ENCODE measurements around the gene KRT24. TPM values are rescaled to one million over a fixed set of nuclear protein-coding genes. Genes with fewer than 3 reads are reported as not detected.

Gene KRT24
- total and polyA plus RNA-seq, 4 donors, result not detected

- no peak for DNase-seq (ENCODE audit: low spot score)
- H3K27me3 ChIP-seq (ENCODE audit: control insufficient read depth in 4 of 4, insufficient read depth in 4 of 4, low read length in 3 of 4), result no peaks in the 10 kb centered on the region
- peaks cover 0 to 29% (median 20%) of the 10 kb centered on the region in 4 donors for H3K4me1 ChIP-seq (ENCODE audit: control insufficient read depth in 4 of 4, insufficient read depth in 4 of 4, low read length in 3 of 4)
- H3K9me3 ChIP-seq (ENCODE audit: control insufficient read depth in 4 of 4, low read length in 3 of 4), result no peaks in the 10 kb centered on the region
- H3K9ac ChIP-seq (ENCODE audit: low read depth in 1 of 2, low read length in 2 of 2), result no peak overlapping the region
- no peak overlapping the region for H3K27ac ChIP-seq (ENCODE audit: low read depth in 1 of 2, low read length in 2 of 2)
- H3K4me3 ChIP-seq (ENCODE audit: low read depth in 1 of 3, low read length in 3 of 3), result no peak overlapping the region
- TF ChIP-seq HNF4A (conservative IDR thresholded peaks at IDR 0.05), result peak; percentile 24 to 42
- peak in 1 of 2 donors; percentile 16 for TF ChIP-seq RAD21 (IDR thresholded peaks at IDR 0.05)
- TF ChIP-seq CTCF (IDR thresholded peaks at IDR 0.05; ENCODE audit: low read depth, low read length, missing input control), result no peak
- H3K36me3 ChIP-seq (ENCODE audit: control insufficient read depth in 4 of 4, insufficient read depth in 3 of 4, low read depth in 1 of 4, low read length in 3 of 4), result peaks cover 0 to 3% (median 0%) of the 10 kb centered on the region in 4 donors
Measured at GRCh38 chr17:40666331-40666730, 37.2 kb downstream of the KRT24 start.

GRCh38 chr17:40664582-40665333, 38.8 kb downstream of the KRT24 start, which contains the start of gene KRT222:
Gene KRT222, minus strand, starts transcription at chr17:40665177. Its CDS starts 78 bp downstream, at chr17:40665099.
- peak; percentile 61 for TF ChIP-seq MAX (IDR thresholded peaks at IDR 0.05)
- TF ChIP-seq JUND (IDR thresholded peaks at IDR 0.05), result no peak
- TF ChIP-seq HNF4G (IDR thresholded peaks at IDR 0.05), result no peak
- no peak for TF ChIP-seq CTCF (IDR thresholded peaks at IDR 0.05; ENCODE audit: low read depth, low read length, missing input control)
- TF ChIP-seq FOXA2 (IDR thresholded peaks at IDR 0.05), result no peak
- TF ChIP-seq GABPA (IDR thresholded peaks at IDR 0.05 in 1 of 2, conservative IDR thresholded peaks at IDR 0.05 in 1 of 2), result no peak
- TF ChIP-seq YY1 (IDR thresholded peaks at IDR 0.05), result peak; percentile 45
- TF ChIP-seq RAD21 (IDR thresholded peaks at IDR 0.05), result peak in 1 of 2 donors; percentile 47
- no peak for TF ChIP-seq REST (IDR thresholded peaks at IDR 0.05)
- TF ChIP-seq ATF3 (IDR thresholded peaks at IDR 0.05), result no peak
- TF ChIP-seq HNF4A (conservative IDR thresholded peaks at IDR 0.05), result peak; percentile 29 to 31
- TF ChIP-seq RXRA (IDR thresholded peaks at IDR 0.05), result peak in 1 of 2 donors; percentile 10
- no peak for TF ChIP-seq NR2F2 (IDR thresholded peaks at IDR 0.05)
- no peak for TF ChIP-seq EGR1 (IDR thresholded peaks at IDR 0.05; ENCODE audit: low read depth in 2 of 2)

More at GRCh38 chr17:40664582-40665333, 38.8 kb downstream of the KRT24 start, which contains the start of gene KRT222:
- Histone ChIP-seq H3K27ac (ENCODE audit: low read depth in 1 of 2, low read length in 2 of 2) (peak within 1 kb of the TSS in 1 of 2 donors; percentile 27), H3K4me3 (ENCODE audit: low read depth in 1 of 3, low read length in 3 of 3) (peak within 1 kb of the TSS; percentile 55 to 83 (median 79)), H3K27me3 (ENCODE audit: control insufficient read depth in 4 of 4, insufficient read depth in 4 of 4, low read length in 3 of 4) (no peaks in the 10 kb centered on the region), H3K9ac (ENCODE audit: low read depth in 1 of 2, low read length in 2 of 2) (peak within 1 kb of the TSS in 1 of 2 donors; percentile 70), H3K9me3 (ENCODE audit: control insufficient read depth in 4 of 4, low read length in 3 of 4) (no peaks in the 10 kb centered on the region), H3K4me1 (ENCODE audit: control insufficient read depth in 4 of 4, insufficient read depth in 4 of 4, low read length in 3 of 4) (peaks cover 0 to 28% (median 20%) of the 10 kb centered on the region in 4 donors), H3K36me3 (ENCODE audit: control insufficient read depth in 4 of 4, insufficient read depth in 3 of 4, low read depth in 1 of 4, low read length in 3 of 4) (peaks cover 0 to 3% (median 0%) of the 10 kb centered on the region in 4 donors)
- DNase-seq (ENCODE audit: low spot score), result no peak
- WGBS, result 5% methylated on average over 12 of the region's 12 CpGs
